ENCODE measurements around the gene SORL1. TPM values are rescaled to one million over a fixed set of nuclear protein-coding genes. Genes with fewer than 3 reads are reported as not detected.

The SORL1 gene
- total and polyA plus RNA-seq, 2 of the 13 experiments (the other 11 are each of a cell fraction or from before 2014, with no cell fraction given): 21.3 to 148 TPM

GRCh38 chr11:121451178-121451985 is 732 bp upstream of the SORL1 start:
- Histone ChIP-seq H3K9ac (ENCODE audit: insufficient read depth, low read depth, low read length) (peak overlapping the region; percentile 73), H2AFZ (ENCODE audit: low read length) (peak overlapping the region; percentile 21), H3K9me3 (ENCODE audit: low read length) (no peaks in the 10 kb centered on the region), H3K27ac (ENCODE audit: extremely low read length, insufficient read depth, low read length) (peak overlapping the region; percentile 61), H3K36me3 (replicated peaks in 1 of 2; ENCODE audit: control insufficient read depth in 1 of 2, insufficient read depth in 2 of 2, low read length in 2 of 2) (no peaks in the 10 kb centered on the region), H3K4me2 (ENCODE audit: low read depth, low read length) (peak overlapping the region; percentile 84), H4K20me1 (ENCODE audit: insufficient read depth, low read length) (no peaks in the 10 kb centered on the region), H3K4me1 (ENCODE audit: insufficient read depth, low read length) (peaks cover 80% of the 10 kb centered on the region), H3K4me3 (replicated peaks in 1 of 3; ENCODE audit: insufficient read depth in 1 of 3, low read depth in 2 of 3, low read length in 3 of 3) (peak overlapping the region; percentile 70 to 96 (median 94)), H3K79me2 (ENCODE audit: insufficient read depth, low read length) (peaks cover 41% of the 10 kb centered on the region), H3K27me3 (ENCODE audit: control insufficient read depth in 1 of 2, insufficient read depth in 2 of 2, low read length in 2 of 2) (peaks cover 0 to 6% of the 10 kb centered on the region in 2 experiments; a peak in 1 of 5 replicates)
- ChIA-PET POLR2A (interaction anchor here (0.8 to 2.7 kb wide), 11 partner anchors 8 to 159 kb away, joined by 3 to 21 read pairs (median 3); partner anchors contain the start of gene SC5D), CTCF (ENCODE audit: low intra/inter-chr PET ratio, low total read pairs) (no interaction called here)
- peak; percentile 54 for ATAC-seq
- intact Hi-C loops (cut with micrococcal nuclease; ENCODE audit: unreplicated experiment) (loop anchor here (5.0 kb wide), 1 partner anchor 101 kb away; no protein-coding TSS in a partner anchor), in situ Hi-C loops (cut with HindIII; ENCODE audit: extremely low pct_ligation_motif_present, low pct_unique_long_range_greater_than_20kb) (loop anchor here (5.0 kb wide), 1 partner anchor 111 kb away; no protein-coding TSS in a partner anchor)
- WGBS (ENCODE audit: low lambda C conversion rate): 2% methylated on average over 11 of the region's 22 CpGs
- BruUV-seq (replicated peaks): no TSS peak
- FAIRE-seq: peak; percentile 30
- DNase-seq (ENCODE audit: low spot score): peak; percentile 43
- TF ChIP-seq DMAP1 (CRISPR knock-in tag; IDR thresholded peaks at IDR 0.05) (peak; percentile 32; the same call in 1 of the 2 replicates), STAG1 (CRISPR knock-in tag; IDR thresholded peaks at IDR 0.05) (no peak; the same call in 1 of the 2 replicates), BORCS8-MEF2B (CRISPR knock-in tag; IDR thresholded peaks at IDR 0.05) (no peak), SATB2 (CRISPR knock-in tag; IDR thresholded peaks at IDR 0.05) (0 out of 2 replicates have a peak, but pooled peaks have one; percentile 62), FOXA3 (CRISPR knock-in tag; IDR thresholded peaks at IDR 0.05) (peak; percentile 23; the same call in 1 of the 2 replicates), ZNF687 (CRISPR knock-in tag; IDR thresholded peaks at IDR 0.05) (peak; percentile 46; the same call in 1 of the 2 replicates), FOSL2 (CRISPR knock-in tag; IDR thresholded peaks at IDR 0.05) (peak; percentile 15; the same call in 1 of the 2 replicates), KLF11 (CRISPR knock-in tag; IDR thresholded peaks at IDR 0.05) (0 out of 2 replicates have a peak, but pooled peaks have one; percentile 52), SOX13 (IDR thresholded peaks at IDR 0.05) (0 out of 2 replicates have a peak, but pooled peaks have one; percentile 15), SOX13 (CRISPR knock-in tag; conservative IDR thresholded peaks at IDR 0.05 in 1 of 2, IDR thresholded peaks at IDR 0.05 in 1 of 2) (peak in 1 of 2 experiments; percentile 48; a peak in 1 of 4 replicates)

Data from HepG2 (cell line).